Cardiac muscle cell (in vitro differentiated cells and primary cell): Measurements from ENCODE around the gene ASB10. TPM values are rescaled to one million over a fixed set of nuclear protein-coding genes. Genes with fewer than 3 reads are reported as not detected.

Source experiments
- DNase-seq, 2 donors: peaks; one replicate each; pipeline versions ENCODE4 v3.0.0 to v3.0.0-alpha.2; 2010 to 2017; ENCODE audit warnings: low read depth in 1 of 2, low spot score in 1 of 2
- H3K27ac ChIP-seq: fragments of 200-600 bp; sonication (generic); 2 replicates; pipeline ENCODE4 v1.5.1; 2016
- H3K27me3 ChIP-seq: fragments of 200-600 bp; sonication (generic); 2 replicates; pipeline ENCODE4 v1.6.0; 2016; ENCODE audit warnings: control low read depth
- H3K36me3 ChIP-seq: fragments of 200-600 bp; sonication (generic); 2 replicates; pipeline ENCODE4 v1.5.1; 2016; ENCODE audit warnings: control low read depth
- H3K4me1 ChIP-seq: fragments of 200-600 bp; sonication (generic); 2 replicates; pipeline ENCODE4 v1.8.1; 2017; ENCODE audit warnings: low read depth, mild to moderate bottlenecking, mixed run types
- H3K4me3 ChIP-seq: fragments of 200-600 bp; sonication (generic); 2 replicates; pipeline ENCODE4 v1.5.1; 2016; ENCODE audit warnings: mild to moderate bottlenecking
- H3K9me3 ChIP-seq: fragments of 200-600 bp; sonication (generic); 2 replicates; pipeline ENCODE4 v1.5.1; 2017; ENCODE audit warnings: low read depth, mild to moderate bottlenecking, control low read depth
- polyA plus RNA-seq: library from polyadenylated mRNA; unstranded; fragments of >200 nt; fragmentation: Nextera tagmentation; extraction: Ambion mirVana; gene quantifications from 2 replicates; pipeline ENCODE4 v1.2.1, GENCODE V29; 2016
- total RNA-seq: library from RNA; depleted of rRNA; stranded (reverse); fragments of >200 nt; gene quantifications from 2 replicates; pipeline ENCODE4 v1.2.3, GENCODE V29; 2016
- TF ChIP-seq, protein P1 (sequence below): IDR thresholded peaks from 2 replicates; pipeline ENCODE4 v1.5.1; 2012; ENCODE audit warnings: low read depth, mild to moderate bottlenecking, low read length

ASB10 gene
- total and polyA plus RNA-seq, 2 experiments from 2014 or later = 1.0 TPM; not detected in 1

DNA sequence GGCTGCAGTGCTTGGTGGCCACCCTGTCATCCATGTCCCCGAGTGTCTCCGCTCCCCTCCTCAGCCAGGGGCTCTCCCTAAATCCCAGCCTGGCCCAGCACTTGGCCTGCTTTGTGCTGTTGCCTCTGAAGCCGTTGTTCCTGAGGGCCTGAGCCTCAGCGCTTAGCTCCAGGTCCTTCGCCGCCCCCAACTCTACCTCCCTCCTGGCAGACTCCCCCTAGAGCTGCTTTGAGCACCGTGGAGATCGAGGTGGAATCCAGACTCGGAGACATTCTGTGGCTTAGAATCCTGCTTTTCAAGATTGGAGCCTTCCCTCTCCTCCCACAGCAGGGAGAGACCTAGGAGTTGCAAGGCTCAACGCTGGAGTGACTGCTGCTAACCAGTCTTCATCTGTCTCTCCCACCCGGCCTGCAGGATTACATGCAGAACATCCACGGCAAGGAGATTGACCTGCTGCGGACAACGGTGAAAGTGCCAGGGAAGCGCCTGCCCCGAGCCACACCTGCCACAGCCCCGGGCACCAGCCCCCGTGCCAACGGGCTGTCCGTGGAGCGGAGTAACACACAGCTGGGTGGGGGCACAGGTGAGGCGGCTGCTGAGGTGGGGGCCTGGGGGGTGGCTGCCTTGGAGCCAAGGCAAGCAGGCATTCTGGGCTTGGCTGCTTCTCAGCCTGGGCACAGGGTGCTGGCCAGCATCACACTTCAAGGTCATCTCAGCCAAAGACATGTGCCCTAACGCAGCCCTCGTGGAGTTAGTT is 52.9 kb downstream of the ASB10 start:
- Histone ChIP-seq H3K27me3 (no peaks in the 10 kb centered on the region), H3K27ac (no peak overlapping the region), H3K9me3 (no peaks in the 10 kb centered on the region), H3K4me3 (no peak overlapping the region), H3K4me1 (peaks cover 27% of the 10 kb centered on the region), H3K36me3 (peaks cover 15% of the 10 kb centered on the region)
- TF ChIP-seq, protein P1, sequence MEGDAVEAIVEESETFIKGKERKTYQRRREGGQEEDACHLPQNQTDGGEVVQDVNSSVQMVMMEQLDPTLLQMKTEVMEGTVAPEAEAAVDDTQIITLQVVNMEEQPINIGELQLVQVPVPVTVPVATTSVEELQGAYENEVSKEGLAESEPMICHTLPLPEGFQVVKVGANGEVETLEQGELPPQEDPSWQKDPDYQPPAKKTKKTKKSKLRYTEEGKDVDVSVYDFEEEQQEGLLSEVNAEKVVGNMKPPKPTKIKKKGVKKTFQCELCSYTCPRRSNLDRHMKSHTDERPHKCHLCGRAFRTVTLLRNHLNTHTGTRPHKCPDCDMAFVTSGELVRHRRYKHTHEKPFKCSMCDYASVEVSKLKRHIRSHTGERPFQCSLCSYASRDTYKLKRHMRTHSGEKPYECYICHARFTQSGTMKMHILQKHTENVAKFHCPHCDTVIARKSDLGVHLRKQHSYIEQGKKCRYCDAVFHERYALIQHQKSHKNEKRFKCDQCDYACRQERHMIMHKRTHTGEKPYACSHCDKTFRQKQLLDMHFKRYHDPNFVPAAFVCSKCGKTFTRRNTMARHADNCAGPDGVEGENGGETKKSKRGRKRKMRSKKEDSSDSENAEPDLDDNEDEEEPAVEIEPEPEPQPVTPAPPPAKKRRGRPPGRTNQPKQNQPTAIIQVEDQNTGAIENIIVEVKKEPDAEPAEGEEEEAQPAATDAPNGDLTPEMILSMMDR = no peak
- DNase-seq = no peak

DNA sequence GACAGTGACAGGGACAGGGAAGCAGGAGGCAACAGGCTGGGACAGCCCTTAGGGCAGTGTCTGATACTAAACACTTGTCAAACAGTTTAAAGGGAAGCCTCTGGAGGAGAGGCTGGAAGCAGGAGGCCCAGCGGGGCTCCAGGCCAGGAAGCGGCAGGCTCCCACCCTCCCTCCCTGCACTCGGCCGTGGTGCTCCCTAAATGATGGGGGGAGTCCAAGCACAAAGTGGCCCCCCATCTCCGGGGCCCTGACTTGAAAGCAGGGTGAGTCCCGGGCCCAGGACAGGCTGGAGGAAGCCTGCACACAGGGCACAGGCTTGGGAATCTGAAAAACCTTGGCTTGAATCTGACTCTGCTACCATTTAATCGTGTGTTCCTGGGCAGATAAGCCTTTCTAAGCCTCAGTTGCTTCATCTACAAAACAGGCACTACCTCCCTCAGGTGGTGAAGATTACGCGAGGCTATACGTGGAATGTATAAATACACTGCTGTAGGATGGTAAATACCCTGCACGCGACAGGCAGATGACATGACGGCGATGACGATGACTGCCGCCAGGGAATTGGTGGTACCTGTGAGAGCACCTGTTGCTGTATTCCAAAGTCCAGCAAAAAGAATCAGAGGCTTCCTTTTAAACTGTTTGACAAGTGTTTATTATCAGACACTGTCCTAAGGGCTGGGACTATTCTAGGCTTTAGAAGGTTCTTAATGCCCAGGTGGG is 53.6 kb downstream of the ASB10 start:
- TF ChIP-seq, protein P1 = no peak
- Histone ChIP-seq H3K27ac (no peak overlapping the region), H3K4me3 (no peak overlapping the region), H3K9me3 (no peaks in the 10 kb centered on the region), H3K27me3 (no peaks in the 10 kb centered on the region), H3K36me3 (peaks cover 20% of the 10 kb centered on the region), H3K4me1 (peaks cover 20% of the 10 kb centered on the region)
- no peak for DNase-seq

DNA sequence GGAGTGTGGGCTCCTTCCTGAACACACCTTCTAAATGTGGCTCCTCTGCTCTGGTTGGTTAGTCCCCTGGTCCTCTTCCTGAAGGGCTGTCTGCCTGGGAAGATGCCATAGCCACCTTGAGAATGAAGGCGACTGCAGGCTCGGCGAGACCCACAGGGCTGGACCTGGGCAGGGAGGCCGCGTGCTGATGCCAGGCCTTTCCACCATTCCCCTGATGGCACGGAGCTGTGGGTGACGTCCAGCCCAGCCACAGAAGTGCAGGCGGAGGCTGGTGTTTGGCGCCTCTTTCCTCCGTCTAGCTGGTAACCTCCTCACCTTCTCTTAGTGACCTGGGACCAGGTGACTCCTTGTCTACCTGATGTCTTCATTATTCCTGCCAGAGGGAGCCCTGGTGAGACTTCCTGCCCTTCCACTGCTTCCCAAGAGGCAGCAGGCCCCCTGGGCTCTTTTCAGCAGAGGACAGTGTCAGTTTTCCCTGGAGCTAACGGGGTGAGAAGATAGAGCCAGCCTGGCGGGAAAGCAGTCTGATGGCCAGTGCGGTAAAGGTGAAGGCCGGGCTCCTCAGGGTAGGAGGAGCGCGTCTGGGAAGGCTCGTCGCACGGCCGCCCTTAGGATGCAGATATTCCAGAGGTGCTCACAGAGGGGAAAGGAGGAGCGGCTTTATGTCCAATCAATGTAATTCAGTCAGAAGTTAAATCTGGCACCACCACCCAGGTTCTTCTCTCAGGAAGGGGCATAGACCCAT is 54.4 kb downstream of the ASB10 start:
- no peak for DNase-seq
- H3K4me1 ChIP-seq = peaks cover 12% of the 10 kb centered on the region
- H3K9me3 ChIP-seq = no peaks in the 10 kb centered on the region
- TF ChIP-seq, protein P1 = no peak
- H3K27me3 ChIP-seq = no peaks in the 10 kb centered on the region
- H3K27ac ChIP-seq = no peak overlapping the region
- H3K4me3 ChIP-seq = no peak overlapping the region
- peaks cover 20% of the 10 kb centered on the region for H3K36me3 ChIP-seq

DNA sequence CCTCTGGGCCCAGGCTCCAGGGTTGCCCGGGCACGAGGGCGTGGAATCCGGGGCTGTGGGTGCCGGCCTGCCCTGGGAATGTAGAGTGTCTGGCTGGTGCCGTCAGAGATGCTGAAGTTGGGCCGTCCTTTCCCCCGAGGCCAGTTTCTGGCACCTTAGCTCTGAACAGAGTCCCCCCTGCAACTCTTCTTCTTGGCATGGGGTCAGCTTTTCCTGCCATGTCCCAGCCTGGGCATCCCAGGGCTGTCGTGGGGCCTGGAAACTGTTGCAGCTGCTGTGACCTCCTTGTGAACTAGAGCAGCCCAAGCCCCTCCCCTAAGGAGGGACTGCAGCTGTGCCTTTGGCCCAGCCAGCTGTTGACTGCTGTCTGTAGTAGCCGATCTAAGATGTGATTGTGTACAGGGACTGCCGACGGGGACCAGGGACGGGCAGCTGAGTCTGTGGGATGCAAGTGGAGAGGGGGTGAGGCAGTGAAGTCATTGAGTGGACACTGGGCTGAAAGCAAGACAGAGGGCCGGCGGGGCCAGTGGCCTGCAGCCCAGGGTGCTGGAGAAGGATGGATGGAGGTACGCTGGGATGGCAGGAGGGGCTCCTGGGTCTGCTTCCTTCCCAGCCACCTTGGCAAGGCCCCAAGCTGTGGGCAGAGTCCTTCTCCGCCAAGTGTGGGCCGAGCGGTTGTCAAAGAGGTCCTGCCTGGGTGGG is 55.3 kb downstream of the ASB10 start:
- TF ChIP-seq, protein P1 = no peak
- Histone ChIP-seq H3K4me1 (peaks cover 3% of the 10 kb centered on the region), H3K27me3 (no peaks in the 10 kb centered on the region), H3K4me3 (no peak overlapping the region), H3K27ac (no peak overlapping the region), H3K9me3 (no peaks in the 10 kb centered on the region), H3K36me3 (peaks cover 20% of the 10 kb centered on the region)
- DNase-seq = no peak

DNA sequence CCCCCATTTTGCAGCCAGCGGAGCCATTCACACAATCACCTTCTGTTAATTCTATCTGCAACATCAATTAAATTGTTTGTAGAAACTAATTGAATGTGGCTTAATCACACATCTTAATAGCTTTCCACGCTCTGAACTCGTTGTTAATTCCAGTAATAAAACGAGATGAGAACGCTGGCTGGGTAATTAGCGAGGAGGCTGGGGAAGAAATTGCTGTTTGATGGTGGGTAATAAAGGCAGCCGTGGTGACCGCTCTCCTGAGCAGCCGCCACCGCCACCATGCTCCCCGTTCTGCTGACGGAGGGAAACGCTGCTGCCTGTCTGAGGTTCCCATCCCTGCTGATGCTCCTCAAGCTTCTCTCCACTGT is 55.8 kb downstream of the ASB10 start:
- Histone ChIP-seq H3K27me3 (no peaks in the 10 kb centered on the region), H3K4me3 (no peak overlapping the region), H3K4me1 (no peaks in the 10 kb centered on the region), H3K36me3 (peaks cover 20% of the 10 kb centered on the region), H3K9me3 (no peaks in the 10 kb centered on the region), H3K27ac (no peak overlapping the region)
- TF ChIP-seq, protein P1 = no peak
- no peak for DNase-seq
